Body of pancreas (tissue), 4 donors: ENCODE measurements around the gene GGCT.

ENCODE experiments used
- CTCF ChIP-seq, 7 experiments: fragments of 450-650 bp in 4 of 7; fragments of 200-600 bp in 3 of 7; sonication (generic) in 3 of 7; IDR thresholded peaks; one replicate each; pipeline ENCODE4 v1.5.1; 2016 to 2019; ENCODE audit warnings: antibody characterized with exemption in 7 of 7
- POLR2A ChIP-seq, 3 donors: fragments of 450-650 bp; IDR thresholded peaks; one replicate each; pipeline ENCODE4 v1.6.1; 2016; ENCODE audit warnings: antibody characterized with exemption in 3 of 3, mild to moderate bottlenecking in 2 of 3

- TF ChIP-seq CTCF (IDR thresholded peaks at IDR 0.05) = no peak
- no peak for TF ChIP-seq POLR2A (IDR thresholded peaks at IDR 0.05)
These were observed 33.4 kb downstream of the GGCT start for GRCh38 chr7:30471205-30471604.
